HEK293 (cell line): ENCODE data around the gene CDKAL1.

Experiments used
- HOXA7 ChIP-seq: sonication (generic); formaldehyde crosslinking; IDR thresholded peaks from 2 replicates; pipeline ENCODE4 v1.8.1; 2022; ENCODE audit warnings: missing genetic modification reagents, borderline replicate concordance
- ZNF239 ChIP-seq: fragments of 450-650 bp; formaldehyde crosslinking; IDR thresholded peaks from 2 replicates; pipeline ENCODE4 v1.5.1; 2016; ENCODE audit warnings: missing biosample characterization, missing genetic modification characterization
- ZNF785 ChIP-seq: fragments of 450-650 bp; formaldehyde crosslinking; IDR thresholded peaks from 2 replicates; pipeline ENCODE4 v1.5.1; 2016; ENCODE audit warnings: missing biosample characterization, missing genetic modification characterization
- TF ChIP-seq, protein P1 (sequence below): fragments of 450-650 bp; formaldehyde crosslinking; IDR thresholded peaks from 2 replicates; pipeline ENCODE4 v1.5.1; 2016; ENCODE audit warnings: missing biosample characterization, missing genetic modification characterization

DNA sequence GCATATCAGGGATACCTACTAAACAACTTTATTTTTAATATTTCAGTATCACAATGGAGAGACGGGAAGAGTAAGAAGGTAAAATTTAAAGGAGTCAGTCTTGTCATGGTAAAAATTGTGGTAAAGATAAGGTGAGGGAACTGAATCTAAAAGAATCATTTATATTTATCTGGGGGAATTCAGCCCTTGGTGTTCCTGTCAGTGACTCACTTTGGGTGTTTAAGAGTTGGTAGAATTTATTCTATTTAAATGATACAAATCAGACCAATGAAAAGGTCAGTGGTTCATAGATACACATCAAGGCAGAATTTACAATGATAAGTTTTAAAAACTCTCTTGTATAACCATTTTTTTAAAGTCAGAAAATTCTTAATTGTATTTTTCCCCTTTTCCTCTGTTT, 164.4 kb downstream of the CDKAL1 start:
- TF ChIP-seq HOXA7 (no peak), ZNF785 (tag by site-specific recombination) (no peak), ZNF239 (tag by site-specific recombination) (no peak)
- TF ChIP-seq, protein P1, sequence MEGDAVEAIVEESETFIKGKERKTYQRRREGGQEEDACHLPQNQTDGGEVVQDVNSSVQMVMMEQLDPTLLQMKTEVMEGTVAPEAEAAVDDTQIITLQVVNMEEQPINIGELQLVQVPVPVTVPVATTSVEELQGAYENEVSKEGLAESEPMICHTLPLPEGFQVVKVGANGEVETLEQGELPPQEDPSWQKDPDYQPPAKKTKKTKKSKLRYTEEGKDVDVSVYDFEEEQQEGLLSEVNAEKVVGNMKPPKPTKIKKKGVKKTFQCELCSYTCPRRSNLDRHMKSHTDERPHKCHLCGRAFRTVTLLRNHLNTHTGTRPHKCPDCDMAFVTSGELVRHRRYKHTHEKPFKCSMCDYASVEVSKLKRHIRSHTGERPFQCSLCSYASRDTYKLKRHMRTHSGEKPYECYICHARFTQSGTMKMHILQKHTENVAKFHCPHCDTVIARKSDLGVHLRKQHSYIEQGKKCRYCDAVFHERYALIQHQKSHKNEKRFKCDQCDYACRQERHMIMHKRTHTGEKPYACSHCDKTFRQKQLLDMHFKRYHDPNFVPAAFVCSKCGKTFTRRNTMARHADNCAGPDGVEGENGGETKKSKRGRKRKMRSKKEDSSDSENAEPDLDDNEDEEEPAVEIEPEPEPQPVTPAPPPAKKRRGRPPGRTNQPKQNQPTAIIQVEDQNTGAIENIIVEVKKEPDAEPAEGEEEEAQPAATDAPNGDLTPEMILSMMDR (tag by site-specific recombination): no peak
